Fibroblast of villous mesenchyme (primary cell): Measurements from ENCODE around the gene SDR42E2. TPM values are rescaled to one million over a fixed set of nuclear protein-coding genes. Genes with fewer than 3 reads are reported as not detected.

Experiments used
- DNase-seq: peaks from one replicate; pipeline ENCODE4 v3.0.0-alpha.2; 2010; ENCODE audit warnings: low read depth
- H3K4me3 ChIP-seq: 2 replicates; pipeline ENCODE4 v1.5.1; 2011; ENCODE audit warnings: low read depth, mild to moderate bottlenecking, low read length
- total RNA-seq: library from RNA; depleted of rRNA; stranded (reverse); fragments of >200 nt; gene quantifications from 2 replicates; pipeline ENCODE4 v1.2.3, GENCODE V29; 2012
- TF ChIP-seq, protein P1 (sequence below): IDR thresholded peaks from 2 replicates; pipeline ENCODE4 v1.5.1; 2012; ENCODE audit warnings: low read depth, mild to moderate bottlenecking, low read length; ENCODE audit not compliant: insufficient read depth

The SDR42E2 gene
- total RNA-seq, 1 donor, result not detected

DNA sequence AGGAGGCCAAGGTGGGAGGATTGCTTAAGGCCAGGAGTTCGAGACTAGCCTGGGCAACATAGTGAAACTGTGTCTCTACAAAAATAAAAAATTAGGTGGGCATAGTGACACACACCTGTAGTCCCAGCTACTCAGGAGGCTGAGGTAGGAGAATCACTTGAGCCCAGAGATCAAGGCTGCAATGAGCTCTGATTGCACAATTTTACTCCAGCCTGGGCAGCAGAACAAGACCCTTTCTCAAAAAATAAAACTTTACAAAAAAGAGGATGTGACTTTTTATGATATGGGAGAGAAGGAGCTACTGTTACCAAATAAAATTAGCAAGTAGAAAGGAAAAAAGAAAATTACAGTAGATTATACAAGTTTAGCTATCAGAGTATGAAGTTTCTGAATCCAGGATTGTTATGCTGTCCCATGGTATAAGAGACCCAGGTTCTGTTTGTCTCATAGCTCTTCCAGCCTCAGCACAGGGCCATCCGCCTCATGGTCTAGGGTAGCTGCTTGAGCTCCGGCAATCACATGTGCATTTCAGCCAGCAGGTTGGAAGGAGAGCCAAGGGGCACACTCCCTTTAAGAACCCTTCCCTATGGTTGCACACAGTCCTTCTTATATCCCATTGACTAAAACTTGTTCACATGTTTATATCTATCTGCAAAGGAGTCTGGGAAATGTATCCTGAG is 57.2 kb downstream of the SDR42E2 start:
- DNase-seq, result no peak
- no peak overlapping the region for H3K4me3 ChIP-seq
- TF ChIP-seq, protein P1, sequence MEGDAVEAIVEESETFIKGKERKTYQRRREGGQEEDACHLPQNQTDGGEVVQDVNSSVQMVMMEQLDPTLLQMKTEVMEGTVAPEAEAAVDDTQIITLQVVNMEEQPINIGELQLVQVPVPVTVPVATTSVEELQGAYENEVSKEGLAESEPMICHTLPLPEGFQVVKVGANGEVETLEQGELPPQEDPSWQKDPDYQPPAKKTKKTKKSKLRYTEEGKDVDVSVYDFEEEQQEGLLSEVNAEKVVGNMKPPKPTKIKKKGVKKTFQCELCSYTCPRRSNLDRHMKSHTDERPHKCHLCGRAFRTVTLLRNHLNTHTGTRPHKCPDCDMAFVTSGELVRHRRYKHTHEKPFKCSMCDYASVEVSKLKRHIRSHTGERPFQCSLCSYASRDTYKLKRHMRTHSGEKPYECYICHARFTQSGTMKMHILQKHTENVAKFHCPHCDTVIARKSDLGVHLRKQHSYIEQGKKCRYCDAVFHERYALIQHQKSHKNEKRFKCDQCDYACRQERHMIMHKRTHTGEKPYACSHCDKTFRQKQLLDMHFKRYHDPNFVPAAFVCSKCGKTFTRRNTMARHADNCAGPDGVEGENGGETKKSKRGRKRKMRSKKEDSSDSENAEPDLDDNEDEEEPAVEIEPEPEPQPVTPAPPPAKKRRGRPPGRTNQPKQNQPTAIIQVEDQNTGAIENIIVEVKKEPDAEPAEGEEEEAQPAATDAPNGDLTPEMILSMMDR, result no peak

GRCh38 chr16:22220069-22220440 is 57.7 kb downstream of the SDR42E2 start:
- H3K4me3 ChIP-seq, result no peak overlapping the region
- TF ChIP-seq, protein P1, result no peak
- DNase-seq, result peak; percentile 84

- TF ChIP-seq, protein P1, result no peak
- DNase-seq, result no peak
- no peak overlapping the region for H3K4me3 ChIP-seq
Observed at GRCh38 chr16:22220714-22221113, 58.4 kb downstream of the SDR42E2 start.

- TF ChIP-seq, protein P1, result no peak
- no peak overlapping the region for H3K4me3 ChIP-seq
- no peak for DNase-seq
Observed at GRCh38 chr16:22222006-22222405, 59.7 kb downstream of the SDR42E2 start.

GRCh38 chr16:22222998-22223397 is 60.7 kb downstream of the SDR42E2 start:
- TF ChIP-seq, protein P1, result peak; percentile 7
- no peak overlapping the region for H3K4me3 ChIP-seq
- DNase-seq, result no peak

GRCh38 chr16:22225060-22225459 is 62.8 kb downstream of the SDR42E2 start:
- TF ChIP-seq, protein P1, result no peak
- no peak for DNase-seq
- H3K4me3 ChIP-seq, result no peak overlapping the region

DNA sequence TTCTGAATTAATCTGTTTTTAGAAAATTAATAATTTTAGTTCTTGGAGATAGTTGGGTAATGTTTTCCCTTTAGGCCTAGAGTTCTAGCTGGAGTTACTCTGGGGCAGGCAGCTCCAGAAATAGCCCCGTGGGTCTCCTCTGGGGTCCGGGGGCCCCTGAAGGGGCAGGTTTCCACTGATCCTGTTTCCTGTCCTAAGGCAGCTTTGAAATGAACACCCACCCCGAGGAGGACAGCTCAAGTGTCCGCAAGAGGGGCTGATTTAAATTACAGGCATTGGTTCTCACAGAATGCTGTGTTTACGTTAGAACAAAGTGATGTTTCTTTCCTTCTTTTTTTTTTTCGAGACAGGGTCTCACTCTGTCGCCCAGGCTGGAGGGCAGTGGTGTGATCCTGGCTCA is 67.6 kb downstream of the SDR42E2 start:
- no peak for DNase-seq
- TF ChIP-seq, protein P1, result no peak
- no peak overlapping the region for H3K4me3 ChIP-seq
